ENCODE data around the gene TMEM86B. TPM values are rescaled to one million over a fixed set of nuclear protein-coding genes. Genes with fewer than 3 reads are reported as not detected.

Gene TMEM86B
- total RNA-seq, 4 donors from 2014 or later: 1.1 to 3.6 (median 2.2) TPM; not detected in 1

DNA sequence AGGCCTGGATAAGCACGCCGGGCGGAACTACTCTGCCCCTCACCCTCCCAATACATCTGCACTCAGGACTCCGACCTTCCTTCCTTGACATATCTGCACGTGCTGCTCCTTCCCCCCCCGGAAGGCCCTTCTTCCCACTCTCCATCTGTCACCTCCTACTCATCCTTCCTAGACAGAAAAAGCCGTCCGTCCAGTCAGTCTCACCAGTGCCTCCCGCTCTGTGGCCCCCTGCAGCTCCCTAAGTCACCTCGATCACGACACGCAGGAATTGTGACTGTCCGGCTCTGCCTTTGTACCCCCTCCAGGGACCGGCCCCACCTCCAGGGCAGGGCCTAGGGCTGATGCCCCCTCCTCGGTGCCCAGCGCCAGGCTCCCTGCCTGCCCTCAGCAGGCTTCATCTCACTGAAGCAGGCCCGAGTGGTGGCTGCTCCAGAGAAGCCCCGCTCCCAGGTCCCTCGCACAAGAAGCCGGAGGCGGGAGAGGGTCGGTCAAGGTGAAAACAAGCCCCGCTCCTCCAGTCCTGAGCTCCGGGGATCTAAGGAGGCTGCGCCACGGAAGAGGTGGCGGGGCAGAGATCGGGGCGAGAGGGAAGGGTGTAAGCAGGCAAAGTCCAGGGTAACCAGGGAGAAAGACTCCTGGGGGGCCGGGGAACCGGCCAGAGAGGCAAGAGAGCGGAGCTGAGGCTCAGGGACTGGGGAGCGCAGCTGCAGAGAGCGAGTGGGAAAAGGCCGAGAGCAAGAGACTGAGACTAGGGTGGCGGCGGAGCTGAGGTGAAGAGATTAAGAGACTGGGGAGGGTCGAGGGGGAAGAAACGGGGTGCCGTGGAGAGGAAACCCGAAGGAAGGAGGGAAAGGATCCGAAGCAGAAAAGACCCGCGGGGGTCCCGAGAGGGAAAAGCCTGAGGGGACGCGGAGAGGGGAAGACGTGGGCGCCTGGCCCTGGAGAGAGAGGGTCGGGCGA lies 29.2 kb upstream of the TMEM86B start:
- H3K27ac ChIP-seq: peak overlapping the region; percentile 90 to 98 (median 94)
- TF ChIP-seq, protein P1, sequence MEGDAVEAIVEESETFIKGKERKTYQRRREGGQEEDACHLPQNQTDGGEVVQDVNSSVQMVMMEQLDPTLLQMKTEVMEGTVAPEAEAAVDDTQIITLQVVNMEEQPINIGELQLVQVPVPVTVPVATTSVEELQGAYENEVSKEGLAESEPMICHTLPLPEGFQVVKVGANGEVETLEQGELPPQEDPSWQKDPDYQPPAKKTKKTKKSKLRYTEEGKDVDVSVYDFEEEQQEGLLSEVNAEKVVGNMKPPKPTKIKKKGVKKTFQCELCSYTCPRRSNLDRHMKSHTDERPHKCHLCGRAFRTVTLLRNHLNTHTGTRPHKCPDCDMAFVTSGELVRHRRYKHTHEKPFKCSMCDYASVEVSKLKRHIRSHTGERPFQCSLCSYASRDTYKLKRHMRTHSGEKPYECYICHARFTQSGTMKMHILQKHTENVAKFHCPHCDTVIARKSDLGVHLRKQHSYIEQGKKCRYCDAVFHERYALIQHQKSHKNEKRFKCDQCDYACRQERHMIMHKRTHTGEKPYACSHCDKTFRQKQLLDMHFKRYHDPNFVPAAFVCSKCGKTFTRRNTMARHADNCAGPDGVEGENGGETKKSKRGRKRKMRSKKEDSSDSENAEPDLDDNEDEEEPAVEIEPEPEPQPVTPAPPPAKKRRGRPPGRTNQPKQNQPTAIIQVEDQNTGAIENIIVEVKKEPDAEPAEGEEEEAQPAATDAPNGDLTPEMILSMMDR (IDR thresholded peaks at IDR 0.05): no peak
- no peak for TF ChIP-seq POLR2A (IDR thresholded peaks at IDR 0.05)
- peaks cover 0 to 6% (median 0%) of the 10 kb centered on the region in 3 donors for H3K36me3 ChIP-seq
- H3K4me1 ChIP-seq: peaks cover 48 to 65% (median 51%) of the 10 kb centered on the region in 3 donors
- 1 to 3% methylated on average over 32 to 37 of the region's 51 CpGs for WGBS, 2 donors
- no peaks in the 10 kb centered on the region for H3K27me3 ChIP-seq
- H3K9me3 ChIP-seq: no peaks in the 10 kb centered on the region
- DNase-seq: no peak
- intact Hi-C loops (cut with DNase I): no loop called here
- H3K4me3 ChIP-seq: peak overlapping the region; percentile 84 to 99 (median 96)

DNA sequence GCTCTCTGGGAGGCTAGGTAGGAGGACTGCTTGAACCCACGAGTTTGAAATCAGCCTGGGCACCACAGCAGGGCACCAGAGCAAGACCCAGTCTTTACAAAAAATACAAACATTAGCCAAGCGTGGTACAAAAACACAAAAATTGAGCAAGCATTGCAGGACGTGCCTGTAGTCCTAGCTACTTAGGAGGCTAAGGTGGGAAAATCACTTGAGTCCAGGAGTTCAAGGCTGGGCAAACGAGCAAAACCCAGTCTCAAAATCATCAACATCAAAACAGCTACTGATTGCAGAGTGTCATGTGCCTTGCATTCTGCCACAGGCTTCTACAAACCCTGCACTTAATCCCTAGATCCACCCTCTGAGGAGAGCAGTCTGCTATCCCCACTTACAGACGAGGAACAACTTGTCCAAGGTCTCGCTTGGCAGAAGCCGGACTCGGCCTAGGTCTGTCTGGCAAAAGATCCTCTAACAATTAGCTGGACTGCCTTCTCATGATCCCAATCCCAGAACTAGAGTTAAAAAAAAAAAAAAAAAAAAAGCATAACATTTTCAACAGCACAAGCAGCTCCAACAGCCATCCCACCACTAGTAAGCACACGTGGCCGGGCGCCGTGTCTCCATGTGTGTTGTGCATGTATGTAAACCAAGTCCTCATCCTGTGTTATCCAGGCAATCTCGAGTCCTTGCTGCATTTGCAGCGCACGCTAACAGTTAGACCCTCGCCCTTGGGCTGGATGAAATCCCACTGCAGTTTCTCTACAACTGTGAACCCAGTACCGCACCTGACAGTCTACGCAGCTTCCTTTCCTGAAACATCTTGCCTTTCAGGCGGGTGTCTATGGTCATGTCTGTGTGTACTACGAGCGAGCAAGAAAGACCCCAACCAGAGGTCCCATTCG lies 28.2 kb upstream of the TMEM86B start:
- H3K9me3 ChIP-seq: no peaks in the 10 kb centered on the region
- TF ChIP-seq, protein P1 (IDR thresholded peaks at IDR 0.05): no peak
- TF ChIP-seq POLR2A (IDR thresholded peaks at IDR 0.05): no peak
- H3K27me3 ChIP-seq: no peaks in the 10 kb centered on the region
- no peaks in the 10 kb centered on the region for H3K36me3 ChIP-seq
- intact Hi-C loops (cut with DNase I): no loop called here
- peak overlapping the region; percentile 90 to 98 (median 94) for H3K27ac ChIP-seq
- WGBS, 2 donors: 31 to 35% methylated on average over 19 to 22 of the region's 22 CpGs
- no peak for DNase-seq
- H3K4me3 ChIP-seq: peak overlapping the region; percentile 84 to 99 (median 96)
- H3K4me1 ChIP-seq: peaks cover 54 to 74% (median 60%) of the 10 kb centered on the region in 3 donors

DNA sequence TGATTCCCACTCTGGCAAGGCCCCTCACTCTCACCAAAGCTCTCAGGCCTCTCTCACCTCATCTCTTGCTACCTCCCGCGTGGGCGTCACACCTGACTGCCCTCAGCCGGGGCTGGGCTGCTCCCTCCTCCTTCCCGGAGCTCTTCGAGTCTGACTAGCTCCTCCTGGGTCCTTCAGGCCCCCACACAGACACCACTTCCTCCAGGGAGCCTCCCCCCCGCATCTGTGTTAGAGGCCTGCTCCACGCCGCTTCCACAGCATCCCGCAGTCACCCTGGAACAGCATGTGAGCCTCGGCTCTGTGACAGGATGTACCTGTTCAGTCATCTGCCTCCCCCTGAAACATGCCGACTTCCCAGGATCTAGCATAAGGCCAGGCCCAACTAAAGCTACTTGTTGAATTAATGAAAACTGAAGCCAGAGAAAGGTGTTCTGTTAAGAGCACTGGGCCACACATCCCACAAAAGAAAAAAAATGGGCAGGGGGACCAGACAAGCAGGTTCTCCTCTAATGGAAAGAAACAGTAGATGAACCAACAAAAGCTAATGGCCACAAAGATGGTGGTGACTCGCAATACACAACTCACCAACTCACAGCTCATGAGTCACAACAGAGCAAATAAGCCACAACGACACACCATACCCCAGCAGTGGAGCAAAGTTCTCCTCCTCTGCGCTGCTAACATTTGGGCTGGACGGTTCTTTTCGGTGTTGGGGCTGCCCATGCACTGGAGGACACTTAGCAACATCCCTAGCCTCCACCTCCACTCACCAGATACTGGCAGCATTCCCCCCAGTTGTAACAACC lies 27.3 kb upstream of the TMEM86B start:
- no peak for TF ChIP-seq POLR2A (IDR thresholded peaks at IDR 0.05)
- TF ChIP-seq, protein P1 (IDR thresholded peaks at IDR 0.05): no peak
- 25 to 43% methylated on average over 10 to 13 of the region's 17 CpGs for WGBS, 2 donors
- no peaks in the 10 kb centered on the region for H3K36me3 ChIP-seq
- peak overlapping the region in 3 of 4 donors; percentile 10 to 99 (median 98) for H3K4me3 ChIP-seq
- intact Hi-C loops (cut with DNase I): no loop called here
- H3K27ac ChIP-seq: peak overlapping the region; percentile 56 to 98 (median 80)
- H3K9me3 ChIP-seq: no peaks in the 10 kb centered on the region
- peaks cover 64 to 84% (median 70%) of the 10 kb centered on the region in 3 donors for H3K4me1 ChIP-seq
- no peak for DNase-seq
- no peaks in the 10 kb centered on the region for H3K27me3 ChIP-seq

DNA sequence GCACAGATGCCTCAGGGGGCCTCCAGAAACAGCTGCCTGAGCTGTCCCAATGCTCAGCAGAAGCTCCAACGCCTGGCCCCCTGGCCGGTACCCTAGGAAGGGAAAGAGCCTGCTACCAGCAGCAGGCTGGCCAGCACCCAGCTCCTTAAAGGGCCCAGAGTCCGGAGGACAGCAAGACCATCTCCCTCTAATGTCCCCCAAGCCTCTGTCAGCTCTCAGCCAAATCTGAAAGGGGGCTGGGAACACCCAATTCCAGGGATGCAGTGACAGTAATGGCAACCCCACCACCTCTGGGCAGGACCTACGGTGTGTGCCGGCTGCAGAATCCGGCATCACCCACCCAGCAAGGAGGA lies 26.0 kb upstream of the TMEM86B start:
- Histone ChIP-seq H3K27me3 (no peaks in the 10 kb centered on the region), H3K9me3 (no peaks in the 10 kb centered on the region), H3K4me1 (peaks cover 65 to 89% (median 65%) of the 10 kb centered on the region in 3 donors), H3K27ac (peak overlapping the region; percentile 57 to 83 (median 71)), H3K36me3 (peaks cover 0 to 8% (median 0%) of the 10 kb centered on the region in 3 donors), H3K4me3 (peak overlapping the region in 3 of 4 donors; percentile 27 to 99 (median 98))
- no peak for DNase-seq
- WGBS, 2 donors: 17% methylated on average over 1 of the region's 6 CpGs; no CpG with 5 or more reads in 1 of the 2 donors
- intact Hi-C loops (cut with DNase I): no loop called here
- TF ChIP-seq, protein P1 (IDR thresholded peaks at IDR 0.05): no peak
- no peak for TF ChIP-seq POLR2A (IDR thresholded peaks at IDR 0.05)
